Activated CD4-positive, alpha-beta memory T cell treated with anti-CD3 and anti-CD28 coated beads for 36 hours (primary cell): ENCODE data around the gene FAM174B. TPM values are rescaled to one million over a fixed set of nuclear protein-coding genes. Genes with fewer than 3 reads are reported as not detected.

Experiments
- total RNA-seq, 2 experiments: library from RNA; stranded (reverse); gene quantifications; one replicate each; pipeline ENCODE4 v1.2.3, GENCODE V29; 2021

Gene FAM174B
- total RNA-seq, 2 experiments from 2014 or later, result 5.0 to 7.7 TPM

Other genes starting within 250 kb of the FAM174B start
- gene CHD2, start 244.5 kb upstream of the FAM174B start, total RNA-seq, result 100 to 1,000 TPM; 113 to 121 TPM